Mesothelial cell of epicardium (in vitro differentiated cells): Measurements from ENCODE around the gene HES4. TPM values are rescaled to one million over a fixed set of nuclear protein-coding genes. Genes with fewer than 3 reads are reported as not detected.
A peak's percentile ranks its signal among the peaks of the same experiment; 100 is the strongest.
"Not testable (repeated sequence)": the region's sequence is repeated elsewhere in the genome, so short reads cannot be mapped to it uniquely, and the experiment has no call there.

ENCODE experiments used
- DNase-seq, 2 experiments: peaks; one replicate each; pipeline ENCODE4 v3.0.0; 2021; ENCODE audit warnings: low spot score in 2 of 2; ENCODE audit not compliant: unreplicated experiment in 2 of 2
- H3K27ac Mint-ChIP-seq: 2 replicates; pipeline ENCODE4 v1.8.0; 2021; ENCODE audit warnings: mixed read lengths
- H3K27me3 Mint-ChIP-seq: 2 replicates; pipeline ENCODE4 v1.8.0; 2021; ENCODE audit warnings: low read depth, mixed read lengths
- H3K36me3 Mint-ChIP-seq: 2 replicates; pipeline ENCODE4 v1.8.0; 2021; ENCODE audit warnings: mixed read lengths
- H3K4me1 Mint-ChIP-seq: 2 replicates; pipeline ENCODE4 v1.8.0; 2021; ENCODE audit warnings: mixed read lengths
- H3K4me3 Mint-ChIP-seq: 2 replicates; pipeline ENCODE4 v1.8.0; 2021; ENCODE audit warnings: mild to moderate bottlenecking, moderate library complexity, mixed read lengths
- H3K9me3 Mint-ChIP-seq: 2 replicates; pipeline ENCODE4 v1.8.0; 2021; ENCODE audit warnings: mixed read lengths
- CTCF ChIP-seq: fragments of 200-600 bp; sonication (generic); IDR thresholded peaks from one replicate; pipeline ENCODE4 v1.5.0; 2021; ENCODE audit warnings: antibody characterized with exemption; ENCODE audit not compliant: unreplicated experiment
- total RNA-seq: library from RNA; stranded (reverse); gene quantifications from 3 replicates; pipeline ENCODE4 v1.2.1, GENCODE V29; 2021

The HES4 gene
- total RNA-seq, 1 donor from 2014 or later, result 92.0 TPM

- peaks cover 11% of the 10 kb centered on the region for H3K27me3 Mint-ChIP-seq
- no peak for DNase-seq
- TF ChIP-seq CTCF, result no peak
- H3K4me1 Mint-ChIP-seq, result peaks cover 17% of the 10 kb centered on the region
- H3K4me3 Mint-ChIP-seq, result peak overlapping the region; percentile 54
- peaks cover 3% of the 10 kb centered on the region for H3K9me3 Mint-ChIP-seq
- peaks cover 1% of the 10 kb centered on the region for H3K36me3 Mint-ChIP-seq
- H3K27ac Mint-ChIP-seq, result no peak overlapping the region
These were observed 2.2 kb downstream of the HES4 start for GRCh38 chr1:997713-997992.

GRCh38 chr1:996851-997712, 2.8 kb downstream of the HES4 start:
- Mint-ChIP-seq H3K27ac (no peak overlapping the region), H3K9me3 (peaks cover 6% of the 10 kb centered on the region), H3K36me3 (peaks cover 4% of the 10 kb centered on the region), H3K4me3 (peak overlapping the region; percentile 54), H3K27me3 (peaks cover 12% of the 10 kb centered on the region), H3K4me1 (peaks cover 17% of the 10 kb centered on the region)
- no peak for TF ChIP-seq CTCF
- DNase-seq, result no peak

- no peak for DNase-seq
- Mint-ChIP-seq H3K27ac (peak overlapping the region; percentile 70), H3K4me1 (peaks cover 16% of the 10 kb centered on the region), H3K4me3 (peak overlapping the region; percentile 48), H3K27me3 (peaks cover 15% of the 10 kb centered on the region), H3K36me3 (peaks cover 4% of the 10 kb centered on the region), H3K9me3 (peaks cover 11% of the 10 kb centered on the region)
- TF ChIP-seq CTCF, result no peak
These were observed 3.9 kb downstream of the HES4 start for GRCh38 chr1:995665-996633.

GRCh38 chr1:994546-994945, 5.4 kb downstream of the HES4 start:
- H3K4me3 Mint-ChIP-seq, H3K36me3 Mint-ChIP-seq, DNase-seq: not testable (repeated sequence)
- H3K4me1 Mint-ChIP-seq, result peaks cover 14% of the 10 kb centered on the region
- peak overlapping the region; percentile 50 for H3K27ac Mint-ChIP-seq
- H3K9me3 Mint-ChIP-seq, result peaks cover 11% of the 10 kb centered on the region
- peaks cover 20% of the 10 kb centered on the region for H3K27me3 Mint-ChIP-seq

GRCh38 chr1:993379-993995, 6.4 kb downstream of the HES4 start:
- H3K36me3 Mint-ChIP-seq, result peaks cover 4% of the 10 kb centered on the region

More at GRCh38 chr1:993379-993995, 6.4 kb downstream of the HES4 start:
- peaks cover 31% of the 10 kb centered on the region for H3K27me3 Mint-ChIP-seq
- TF ChIP-seq CTCF, result no peak
- peaks cover 19% of the 10 kb centered on the region for H3K9me3 Mint-ChIP-seq
- H3K4me3 Mint-ChIP-seq, result no peak overlapping the region
- H3K27ac Mint-ChIP-seq, result no peak overlapping the region
- H3K4me1 Mint-ChIP-seq, result peaks cover 14% of the 10 kb centered on the region
- DNase-seq, result no peak
